Prostate gland (tissue), 2 donors: ENCODE data around the gene ZBTB7C. TPM values are rescaled to one million over a fixed set of nuclear protein-coding genes. Genes with fewer than 3 reads are reported as not detected.

Source experiments
- DNase-seq: peaks from one replicate; pipeline ENCODE4 v3.0.0-alpha.2; 2019; ENCODE audit warnings: low spot score
- H3K27ac ChIP-seq, 2 donors: fragments of 200-600 bp; sonication (generic); 2 replicates each; pipeline ENCODE4 v1.5.1; 2017 to 2019
- H3K27me3 ChIP-seq: fragments of 200-600 bp; sonication (generic); replicated peaks from 2 replicates; pipeline ENCODE4 v1.5.1; 2019; ENCODE audit not compliant: insufficient read depth
- H3K36me3 ChIP-seq, 2 donors: fragments of 200-600 bp; sonication (generic); 1 replicate in 1 of 2; 2 replicates in 1 of 2; pipeline versions ENCODE4 v1.5.1 to v1.8.1; 2017 to 2019
- H3K4me1 ChIP-seq: fragments of 200-600 bp; sonication (generic); replicated peaks from 2 replicates; pipeline ENCODE4 v1.5.1; 2019
- H3K4me3 ChIP-seq, 2 donors: fragments of 200-600 bp; sonication (generic); 2 replicates each; pipeline ENCODE4 v1.5.1; 2017 to 2019
- H3K9me3 ChIP-seq: fragments of 200-600 bp; sonication (generic); 2 replicates; pipeline ENCODE4 v1.5.1; 2017
- CTCF ChIP-seq, 4 experiments: fragments of 200-600 bp in 2 of 4; fragments of 450-650 bp in 2 of 4; sonication (generic) in 2 of 4; IDR thresholded peaks; 1 replicate in 3 of 4; 2 replicates in 1 of 4; pipeline ENCODE4 v1.5.1; 2016 to 2019; ENCODE audit warnings: antibody characterized with exemption in 4 of 4, mild to moderate bottlenecking in 2 of 4, moderate library complexity in 2 of 4
- POLR2A ChIP-seq: fragments of 450-650 bp; IDR thresholded peaks from one replicate; pipeline ENCODE4 v1.6.1; 2016; ENCODE audit warnings: antibody characterized with exemption, mild to moderate bottlenecking
- POLR2AphosphoS5 ChIP-seq: sonication (generic); formaldehyde crosslinking; IDR thresholded peaks from one replicate; pipeline ENCODE4 v1.6.1; 2017; ENCODE audit warnings: antibody characterized with exemption
- WGBS: methylation state at CpG from one replicate; pipeline ENCODE4 v1.1.5; 2018; 5-methylcytosine and 5-hydroxymethylcytosine counted together
- intact Hi-C: fragments of 100-400 bp; cut with DNase I; formaldehyde crosslinking; loops from one replicate; pipeline ENCODE4 v1.14.2; 2022
- total RNA-seq, 2 donors: library from RNA; depleted of rRNA; stranded (reverse); fragments of >200 nt; gene quantifications; one replicate each; pipeline ENCODE4 v1.1.0, GENCODE V29; 2016

The ZBTB7C gene
- total RNA-seq, 2 donors from 2014 or later, result 14.7 to 48.9 TPM

- H3K9me3 ChIP-seq, result no peaks in the 10 kb centered on the region
- intact Hi-C loops, result loop anchor here (10.0 kb wide), 1 partner anchor 314 kb away; no protein-coding TSS in a partner anchor
- DNase-seq, result no peak
- no peak overlapping the region for H3K27ac ChIP-seq
- H3K27me3 ChIP-seq, result no peaks in the 10 kb centered on the region
- no peaks in the 10 kb centered on the region for H3K36me3 ChIP-seq
- no peaks in the 10 kb centered on the region for H3K4me1 ChIP-seq
- H3K4me3 ChIP-seq, result no peak overlapping the region
- WGBS, result 85% methylated on average over 2 of the region's 2 CpGs
- TF ChIP-seq POLR2A (no peak), POLR2AphosphoS5 (no peak), CTCF (IDR thresholded peaks at IDR 0.05) (no peak)
Measured at GRCh38 chr18:48348739-48349138, 60.4 kb downstream of the ZBTB7C start.

- Histone ChIP-seq H3K27ac (no peak overlapping the region), H3K4me3 (no peak overlapping the region), H3K36me3 (no peaks in the 10 kb centered on the region), H3K27me3 (no peaks in the 10 kb centered on the region), H3K9me3 (no peaks in the 10 kb centered on the region), H3K4me1 (no peaks in the 10 kb centered on the region)
- no peak for TF ChIP-seq CTCF (IDR thresholded peaks at IDR 0.05)
- TF ChIP-seq POLR2A, result no peak
- no peak for TF ChIP-seq POLR2AphosphoS5
- no peak for DNase-seq
- WGBS, result 65% methylated on average over 3 of the region's 3 CpGs
- intact Hi-C loops, result loop anchor here (10.0 kb wide), 1 partner anchor 313 kb away; no protein-coding TSS in a partner anchor
Measured at GRCh38 chr18:48347756-48348326, 61.3 kb downstream of the ZBTB7C start.

- no peaks in the 10 kb centered on the region for H3K4me1 ChIP-seq
Measured at GRCh38 chr18:48345596-48345995, 63.6 kb downstream of the ZBTB7C start.

GRCh38 chr18:48342581-48342980 is 66.6 kb downstream of the ZBTB7C start:
- Histone ChIP-seq H3K9me3 (no peaks in the 10 kb centered on the region), H3K27me3 (no peaks in the 10 kb centered on the region), H3K4me3 (no peak overlapping the region), H3K4me1 (no peaks in the 10 kb centered on the region), H3K36me3 (no peaks in the 10 kb centered on the region), H3K27ac (no peak overlapping the region)
- 48% methylated on average over 6 of the region's 6 CpGs for WGBS
- no peak for DNase-seq
- TF ChIP-seq POLR2A, result no peak
- TF ChIP-seq POLR2AphosphoS5, result no peak
- TF ChIP-seq CTCF (IDR thresholded peaks at IDR 0.05), result no peak
- intact Hi-C loops, result loop anchor here (10.0 kb wide), 1 partner anchor 308 kb away; no protein-coding TSS in a partner anchor

More at GRCh38 chr18:48345596-48345995, 63.6 kb downstream of the ZBTB7C start:
- no peak for TF ChIP-seq POLR2A
- TF ChIP-seq CTCF (IDR thresholded peaks at IDR 0.05), result peak in 2 of 4 experiments; percentile 33 to 41
- Histone ChIP-seq H3K4me3 (no peak overlapping the region), H3K36me3 (no peaks in the 10 kb centered on the region), H3K27me3 (no peaks in the 10 kb centered on the region), H3K9me3 (no peaks in the 10 kb centered on the region), H3K27ac (no peak overlapping the region)
- 85% methylated on average over 2 of the region's 2 CpGs for WGBS
- DNase-seq, result no peak
- intact Hi-C loops, result loop anchor here (10.0 kb wide), 1 partner anchor 311 kb away; no protein-coding TSS in a partner anchor

- Histone ChIP-seq H3K27ac (no peak overlapping the region), H3K36me3 (no peaks in the 10 kb centered on the region), H3K4me1 (no peaks in the 10 kb centered on the region), H3K4me3 (no peak overlapping the region), H3K27me3 (no peaks in the 10 kb centered on the region), H3K9me3 (no peaks in the 10 kb centered on the region)
- DNase-seq, result no peak
- intact Hi-C loops, result loop anchor here (10.0 kb wide), 1 partner anchor 307 kb away; no protein-coding TSS in a partner anchor
- 12% methylated on average over 6 of the region's 6 CpGs for WGBS
- TF ChIP-seq POLR2AphosphoS5, result no peak
- TF ChIP-seq CTCF (IDR thresholded peaks at IDR 0.05), result no peak
- no peak for TF ChIP-seq POLR2A
Measured at GRCh38 chr18:48342125-48342524, 67.1 kb downstream of the ZBTB7C start.
